Transverse colon (tissue), 3 donors: ENCODE data around the gene PKIG.
"Not testable (repeated sequence)": the region's sequence is repeated elsewhere in the genome, so short reads cannot be mapped to it uniquely, and the experiment has no call there.

Source experiments
- CTCF ChIP-seq, 5 experiments: fragments of 200-600 bp in 3 of 5; fragments of 450-650 bp in 2 of 5; sonication (generic) in 3 of 5; IDR thresholded peaks; 1 replicate in 2 of 5; 2 replicates in 3 of 5; pipeline ENCODE4 v1.5.1; 2016 to 2017; ENCODE audit warnings: antibody characterized with exemption in 5 of 5, inconsistent platforms in 3 of 5, mild to moderate bottlenecking in 2 of 5, moderate library complexity in 1 of 5
- EP300 ChIP-seq: sonication (generic); formaldehyde crosslinking; IDR thresholded peaks from one replicate; pipeline ENCODE4 v1.6.1; 2017; ENCODE audit warnings: antibody characterized with exemption, low read depth

- not testable (repeated sequence) for TF ChIP-seq CTCF (IDR thresholded peaks at IDR 0.05); EP300
Measured at GRCh38 chr20:44654210-44654609, 71.8 kb downstream of the PKIG start.
